GM23338 (cell line): ENCODE measurements around the gene NRF1. TPM values are rescaled to one million over a fixed set of nuclear protein-coding genes. Genes with fewer than 3 reads are reported as not detected.

Experiments used
- ATAC-seq: fragments of 200-7000 bp; cut with Tn5 transposase; 3 replicates; pipeline ENCODE4 v1.9.1; 2020
- DNase-seq: peaks from one replicate; pipeline ENCODE4 v3.0.0-alpha.2; 2015; ENCODE audit warnings: low spot score
- H2AFZ ChIP-seq: fragments of 200-600 bp; sonication (generic); 2 replicates; pipeline ENCODE4 v1.8.0; 2016; ENCODE audit warnings: antibody characterized with exemption, mild to moderate bottlenecking, moderate library complexity
- H3F3A ChIP-seq: fragments of 200-600 bp; sonication (generic); replicated peaks from 2 replicates; pipeline ENCODE4 v1.8.0; 2017; ENCODE audit warnings: antibody characterized with exemption, mixed run types, low read depth
- H3K27ac ChIP-seq: fragments of 200-600 bp; sonication (generic); 2 replicates; pipeline ENCODE4 v1.6.1; 2016; ENCODE audit warnings: low read depth
- H3K27me3 ChIP-seq: fragments of 200-600 bp; sonication (generic); 2 replicates; pipeline ENCODE4 v1.8.0; 2016; ENCODE audit warnings: mild to moderate bottlenecking, mixed run types, moderate library complexity; ENCODE audit not compliant: insufficient read depth
- H3K36me3 ChIP-seq: fragments of 200-600 bp; sonication (generic); 2 replicates; pipeline ENCODE4 v1.8.0; 2016; ENCODE audit warnings: mild to moderate bottlenecking; ENCODE audit not compliant: insufficient read depth
- H3K4me1 ChIP-seq: fragments of 200-600 bp; sonication (generic); 2 replicates; pipeline ENCODE4 v1.8.0; 2016; ENCODE audit warnings: mild to moderate bottlenecking, moderate library complexity; ENCODE audit not compliant: insufficient read depth
- H3K4me2 ChIP-seq: fragments of 200-600 bp; sonication (generic); 2 replicates; pipeline ENCODE4 v1.7.1; 2017; ENCODE audit warnings: mixed run types
- H3K4me3 ChIP-seq: fragments of 200-600 bp; sonication (generic); 2 replicates; pipeline ENCODE4 v1.6.1; 2016; ENCODE audit warnings: mixed run types
- H3K79me2 ChIP-seq: fragments of 200-600 bp; sonication (generic); replicated peaks from 2 replicates; pipeline ENCODE4 v1.8.0; 2017; ENCODE audit warnings: mild to moderate bottlenecking; ENCODE audit not compliant: insufficient read depth
- H3K9me2 ChIP-seq: fragments of 200-600 bp; sonication (generic); 2 replicates; pipeline ENCODE4 v1.8.0; 2017; ENCODE audit not compliant: insufficient read depth
- H4K20me1 ChIP-seq: fragments of 200-600 bp; sonication (generic); replicated peaks from 2 replicates; pipeline ENCODE4 v1.8.0; 2017; ENCODE audit warnings: mild to moderate bottlenecking; ENCODE audit not compliant: insufficient read depth
- H3K27ac Mint-ChIP-seq: 2 replicates; pipeline ENCODE4 v1.8.0; 2020; ENCODE audit warnings: inconsistent platforms, mild to moderate bottlenecking, moderate library complexity, mixed read lengths
- H3K27me3 Mint-ChIP-seq: 3 replicates; pipeline ENCODE4 v1.8.0; 2022; ENCODE audit warnings: low read depth, mild to moderate bottlenecking, moderate library complexity, mixed read lengths, inconsistent platforms; ENCODE audit not compliant: insufficient read depth, poor library complexity
- H3K36me3 Mint-ChIP-seq: 3 replicates; pipeline ENCODE4 v1.8.0; 2021; ENCODE audit warnings: low read depth, mild to moderate bottlenecking, inconsistent platforms, moderate library complexity, mixed read lengths
- H3K4me1 Mint-ChIP-seq: 3 replicates; pipeline ENCODE4 v1.8.0; 2020; ENCODE audit warnings: mild to moderate bottlenecking, inconsistent platforms, mixed read lengths
- H3K4me3 Mint-ChIP-seq: 3 replicates; pipeline ENCODE4 v1.8.0; 2021; ENCODE audit warnings: moderate library complexity, mild to moderate bottlenecking, inconsistent platforms, mixed read lengths
- H3K9me3 Mint-ChIP-seq: 3 replicates; pipeline ENCODE4 v1.8.0; 2020; ENCODE audit warnings: moderate library complexity, mild to moderate bottlenecking, inconsistent platforms, mixed read lengths
- CREB1 ChIP-seq: fragments of 250-450 bp; sonication (Bioruptor Pico); IDR thresholded peaks from 2 replicates; pipeline ENCODE4 v1.5.0; 2020; ENCODE audit warnings: low read depth, mild to moderate bottlenecking, moderate library complexity
- CTCF ChIP-seq, 2 experiments: fragments of 200-600 bp in 1 of 2; sonication (generic) in 1 of 2; conservative IDR thresholded peaks; 2 replicates each; pipeline versions ENCODE4 v1.5.1 to v1.6.1; 2016 to 2017; ENCODE audit warnings: antibody characterized with exemption in 2 of 2, low read depth in 2 of 2, mild to moderate bottlenecking in 2 of 2, moderate library complexity in 1 of 2
- EZH2phosphoT487 ChIP-seq: fragments of 200-600 bp; sonication (generic); IDR thresholded peaks from one replicate; pipeline ENCODE4 v1.8.1; 2018; ENCODE audit warnings: antibody characterized with exemption; ENCODE audit not compliant: unreplicated experiment
- JUNB ChIP-seq: IDR thresholded peaks from one replicate; pipeline ENCODE4 v1.6.1; 2016; ENCODE audit warnings: antibody characterized with exemption; ENCODE audit not compliant: unreplicated experiment
- NANOG ChIP-seq: IDR thresholded peaks from 2 replicates; pipeline ENCODE4 v1.6.1; 2016; ENCODE audit warnings: antibody characterized with exemption, borderline replicate concordance
- POLR2AphosphoS5 ChIP-seq: IDR thresholded peaks from 2 replicates; pipeline ENCODE4 v1.6.1; 2016; ENCODE audit warnings: antibody characterized with exemption, low read depth
- REST ChIP-seq: IDR thresholded peaks from one replicate; pipeline ENCODE4 v1.6.1; 2018; ENCODE audit warnings: antibody characterized with exemption; ENCODE audit not compliant: unreplicated experiment
- STAT1 ChIP-seq: IDR thresholded peaks from one replicate; pipeline ENCODE4 v1.6.1; 2016; ENCODE audit warnings: antibody characterized with exemption; ENCODE audit not compliant: unreplicated experiment
- ZNF114 ChIP-seq: fragments of 250-450 bp; sonication (Bioruptor Pico); IDR thresholded peaks from 2 replicates; pipeline ENCODE4 v1.5.0; 2020; ENCODE audit warnings: mild to moderate bottlenecking, moderate library complexity
- ZNF331 ChIP-seq: fragments of 250-450 bp; sonication (Bioruptor Pico); IDR thresholded peaks from 2 replicates; pipeline ENCODE4 v1.5.0; 2020; ENCODE audit warnings: low read depth, mild to moderate bottlenecking, moderate library complexity
- polyA plus RNA-seq: library from polyadenylated mRNA; unstranded; fragments of >200 nt; fragmentation: Nextera tagmentation; extraction: Ambion mirVana; gene quantifications from 2 replicates; pipeline ENCODE4 v1.2.1, GENCODE V29; 2016
- total RNA-seq: library from RNA; depleted of rRNA; stranded (reverse); fragments of >200 nt; shearing (Covaris generic); gene quantifications from 2 replicates; pipeline ENCODE4 v1.2.3, GENCODE V29; 2014

NRF1 gene
- total and polyA plus RNA-seq, 2 experiments from 2014 or later: 5.3 to 24.6 TPM

GRCh38 chr7:129698516-129699418, 87.2 kb downstream of the NRF1 start (continued):
- TF ChIP-seq CTCF (conservative IDR thresholded peaks at IDR 0.05; ENCODE audit: low read depth in 2 of 2) (no peak), NANOG (no peak)

GRCh38 chr7:129702316-129702715, 90.8 kb downstream of the NRF1 start:
- Histone ChIP-seq H3K27me3 (no peaks in the 10 kb centered on the region), H2AFZ (no peak overlapping the region), H3K4me3 (no peak overlapping the region), H3K79me2 (no peaks in the 10 kb centered on the region), H3F3A (no peaks in the 10 kb centered on the region), H4K20me1 (no peaks in the 10 kb centered on the region; the same call in 1 of the 2 replicates), H3K36me3 (0 out of 2 replicates have a peak, but pooled peaks cover 3% of the 10 kb centered on the region), H3K4me2 (no peak overlapping the region), H3K9me2 (no peaks in the 10 kb centered on the region), H3K27ac (no peak overlapping the region), H3K4me1 (peaks cover 16% of the 10 kb centered on the region)
- DNase-seq (no peak), ATAC-seq (no peak)
- Mint-ChIP-seq H3K27me3 (peaks cover 11% of the 10 kb centered on the region), H3K4me3 (no peak overlapping the region), H3K36me3 (peaks cover 8% of the 10 kb centered on the region), H3K27ac (no peak overlapping the region; the same call in 1 of the 2 replicates), H3K4me1 (peaks cover 15% of the 10 kb centered on the region), H3K9me3 (no peaks in the 10 kb centered on the region)
- no peak for TF ChIP-seq CREB1 (CRISPR knock-in tag)
- TF ChIP-seq STAT1: no peak
- TF ChIP-seq EZH2phosphoT487: no peak
- TF ChIP-seq REST: no peak
- TF ChIP-seq POLR2AphosphoS5: no peak
- no peak for TF ChIP-seq JUNB
- no peak for TF ChIP-seq ZNF114 (CRISPR knock-in tag)
- no peak for TF ChIP-seq ZNF331
